Vagina (tissue), 2 donors: ENCODE data around the gene ARF3.

Experiments used
- POLR2AphosphoS5 ChIP-seq, 2 donors: sonication (generic); formaldehyde crosslinking; IDR thresholded peaks; one replicate each; pipeline ENCODE4 v1.9.0; 2017; ENCODE audit warnings: antibody characterized with exemption in 2 of 2, mild to moderate bottlenecking in 2 of 2, low read depth in 1 of 2; ENCODE audit not compliant: insufficient read depth in 1 of 2
- TF ChIP-seq, protein P1 (sequence below), 3 experiments: fragments of 450-650 bp in 2 of 3; fragments of 200-600 bp in 1 of 3; sonication (generic) in 1 of 3; IDR thresholded peaks; one replicate each; pipeline ENCODE4 v1.5.1; 2017 to 2019; ENCODE audit warnings: antibody characterized with exemption in 3 of 3, mild to moderate bottlenecking in 2 of 3, moderate library complexity in 2 of 3

GRCh38 chr12:48994224-48995085 is 37.2 kb upstream of the ARF3 start:
- TF ChIP-seq, protein P1, sequence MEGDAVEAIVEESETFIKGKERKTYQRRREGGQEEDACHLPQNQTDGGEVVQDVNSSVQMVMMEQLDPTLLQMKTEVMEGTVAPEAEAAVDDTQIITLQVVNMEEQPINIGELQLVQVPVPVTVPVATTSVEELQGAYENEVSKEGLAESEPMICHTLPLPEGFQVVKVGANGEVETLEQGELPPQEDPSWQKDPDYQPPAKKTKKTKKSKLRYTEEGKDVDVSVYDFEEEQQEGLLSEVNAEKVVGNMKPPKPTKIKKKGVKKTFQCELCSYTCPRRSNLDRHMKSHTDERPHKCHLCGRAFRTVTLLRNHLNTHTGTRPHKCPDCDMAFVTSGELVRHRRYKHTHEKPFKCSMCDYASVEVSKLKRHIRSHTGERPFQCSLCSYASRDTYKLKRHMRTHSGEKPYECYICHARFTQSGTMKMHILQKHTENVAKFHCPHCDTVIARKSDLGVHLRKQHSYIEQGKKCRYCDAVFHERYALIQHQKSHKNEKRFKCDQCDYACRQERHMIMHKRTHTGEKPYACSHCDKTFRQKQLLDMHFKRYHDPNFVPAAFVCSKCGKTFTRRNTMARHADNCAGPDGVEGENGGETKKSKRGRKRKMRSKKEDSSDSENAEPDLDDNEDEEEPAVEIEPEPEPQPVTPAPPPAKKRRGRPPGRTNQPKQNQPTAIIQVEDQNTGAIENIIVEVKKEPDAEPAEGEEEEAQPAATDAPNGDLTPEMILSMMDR (IDR thresholded peaks at IDR 0.05): no peak
- TF ChIP-seq POLR2AphosphoS5 (IDR thresholded peaks at IDR 0.05; ENCODE audit: insufficient read depth in 1 of 2, low read depth in 1 of 2): no peak
